ENCODE measurements around the gene RBMX.

DNA sequence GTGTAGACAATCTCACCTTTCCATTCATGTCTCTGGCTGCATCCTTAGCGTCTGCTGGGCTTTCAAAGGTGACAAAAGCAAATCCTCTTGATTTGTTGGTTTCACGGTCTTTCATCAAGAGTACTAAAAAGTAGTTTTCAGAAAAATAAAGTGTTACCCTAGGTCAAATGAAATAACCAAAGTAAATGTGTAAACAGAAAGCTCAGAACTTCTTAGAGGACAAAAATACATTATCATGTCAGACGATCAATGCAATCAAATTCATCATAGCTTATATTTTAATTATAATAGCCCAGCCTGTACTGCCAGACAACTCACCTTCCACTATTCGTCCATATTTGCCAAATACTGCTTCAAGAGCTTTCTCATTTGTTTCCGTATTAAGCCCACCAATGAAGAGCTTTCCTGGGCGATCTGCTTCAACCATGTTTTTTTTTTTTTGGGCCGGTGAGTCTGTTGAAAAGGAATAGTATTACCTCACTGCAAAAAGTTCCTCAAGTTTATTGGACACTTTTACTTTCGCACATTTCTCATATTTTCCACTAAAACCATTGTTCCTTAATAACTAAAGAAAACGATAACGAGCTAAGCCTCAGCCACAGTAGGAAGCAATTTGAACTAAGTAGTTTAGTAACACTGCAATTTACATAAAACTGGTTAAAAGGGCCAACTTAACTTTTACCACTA, 1.4 kb downstream of the RBMX start:
- TF ChIP-seq ZNF792 (CRISPR knock-in tag; IDR thresholded peaks at IDR 0.05) (no peak), RELA (CRISPR knock-in tag; IDR thresholded peaks at IDR 0.05) (no peak), HOXA5 (CRISPR knock-in tag; IDR thresholded peaks at IDR 0.05) (no peak), NFKBIZ (CRISPR knock-in tag; IDR thresholded peaks at IDR 0.05) (no peak)
- TF ChIP-seq, protein P1, sequence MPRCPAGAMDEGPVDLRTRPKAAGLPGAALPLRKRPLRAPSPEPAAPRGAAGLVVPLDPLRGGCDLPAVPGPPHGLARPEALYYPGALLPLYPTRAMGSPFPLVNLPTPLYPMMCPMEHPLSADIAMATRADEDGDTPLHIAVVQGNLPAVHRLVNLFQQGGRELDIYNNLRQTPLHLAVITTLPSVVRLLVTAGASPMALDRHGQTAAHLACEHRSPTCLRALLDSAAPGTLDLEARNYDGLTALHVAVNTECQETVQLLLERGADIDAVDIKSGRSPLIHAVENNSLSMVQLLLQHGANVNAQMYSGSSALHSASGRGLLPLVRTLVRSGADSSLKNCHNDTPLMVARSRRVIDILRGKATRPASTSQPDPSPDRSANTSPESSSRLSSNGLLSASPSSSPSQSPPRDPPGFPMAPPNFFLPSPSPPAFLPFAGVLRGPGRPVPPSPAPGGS (CRISPR knock-in tag; IDR thresholded peaks at IDR 0.05) = no peak

Data from HepG2 (cell line).